ENCODE results near the gene CA5A. TPM values are rescaled to one million over a fixed set of nuclear protein-coding genes. Genes with fewer than 3 reads are reported as not detected.

The CA5A gene
- total and polyA plus RNA-seq, 2 of the 13 experiments (the other 11 are each of a cell fraction or from before 2014, with no cell fraction given): 66.8 to 106 TPM

GRCh38 chr16:87868254-87869029, 67.9 kb downstream of the CA5A start (continued):
- TF ChIP-seq MYC (CRISPR knock-in tag; IDR thresholded peaks at IDR 0.05; ENCODE audit: borderline replicate concordance) (peak; percentile 20), GZF1 (CRISPR knock-in tag; IDR thresholded peaks at IDR 0.05) (0 out of 2 replicates have a peak, but pooled peaks have one; percentile 57), ZNF790 (CRISPR knock-in tag; IDR thresholded peaks at IDR 0.05; ENCODE audit: borderline replicate concordance) (0 out of 2 replicates have a peak, but pooled peaks have one; percentile 6), ZNF605 (CRISPR knock-in tag; IDR thresholded peaks at IDR 0.05) (0 out of 2 replicates have a peak, but pooled peaks have one; percentile 45), ZC3H13 (CRISPR knock-in tag; IDR thresholded peaks at IDR 0.05) (0 out of 2 replicates have a peak, but pooled peaks have one; percentile 66), HDAC1 (CRISPR knock-in tag; IDR thresholded peaks at IDR 0.05) (peak; percentile 68), UBTF (CRISPR knock-in tag; IDR thresholded peaks at IDR 0.05) (peak; percentile 55; the same call in 1 of the 2 replicates), NFKB2 (CRISPR knock-in tag; IDR thresholded peaks at IDR 0.05; ENCODE audit: borderline replicate concordance) (peak; percentile 49; the same call in 1 of the 2 replicates), CEBPG (CRISPR knock-in tag; IDR thresholded peaks at IDR 0.05) (peak; percentile 20; the same call in 1 of the 2 replicates), HNRNPL (IDR thresholded peaks at IDR 0.05; ENCODE audit: low read depth, low read length) (0 out of 2 replicates have a peak, but pooled peaks have one; percentile 20), HOXA3 (CRISPR knock-in tag; IDR thresholded peaks at IDR 0.05) (0 out of 2 replicates have a peak, but pooled peaks have one; percentile 9), ZFP91 (CRISPR knock-in tag; IDR thresholded peaks at IDR 0.05; ENCODE audit: borderline replicate concordance) (0 out of 2 replicates have a peak, but pooled peaks have one; percentile 69), AGO2 (optimal IDR thresholded peaks at IDR 0.05; ENCODE audit: low read depth, low read length) (peak; percentile 69)
